K562 (cell line): Measurements from ENCODE around the gene BDH2. TPM values are rescaled to one million over a fixed set of nuclear protein-coding genes. Genes with fewer than 3 reads are reported as not detected.

Experiments
- ADNP ChIP-seq: fragments of 200-800 bp; sonication (Bioruptor generic); IDR thresholded peaks from 2 replicates; pipeline ENCODE4 v1.6.1; 2016; ENCODE audit warnings: missing genetic modification characterization, missing compliant biosample characterization
- BCL6 ChIP-seq: fragments of 250-450 bp; sonication (Bioruptor Pico); IDR thresholded peaks from 2 replicates; pipeline ENCODE4 v1.4.0; 2020
- CBFA2T2 ChIP-seq: fragments of 450-650 bp; conservative IDR thresholded peaks from 2 replicates; pipeline ENCODE4 v1.6.1; 2017; ENCODE audit warnings: mild to moderate bottlenecking
- E2F6 ChIP-seq, 2 experiments: IDR thresholded peaks; 2 replicates each; pipeline ENCODE4 v1.6.1; 2011; ENCODE audit warnings: borderline replicate concordance in 1 of 2, control low read depth in 1 of 2, low read depth in 1 of 2, low read length in 1 of 2, mild to moderate bottlenecking in 1 of 2, mixed read lengths in 1 of 2, moderate library complexity in 1 of 2; ENCODE audit not compliant: insufficient read depth in 1 of 2, insufficient read length in 1 of 2, poor library complexity in 1 of 2, severe bottlenecking in 1 of 2; ENCODE audit errors: extremely low read depth in 1 of 2
- EHMT2 ChIP-seq: fragments of 450-650 bp; IDR thresholded peaks from 2 replicates; pipeline ENCODE4 v1.6.1; 2018; ENCODE audit warnings: antibody characterized with exemption
- FOXK1 ChIP-seq: sonication (generic); formaldehyde crosslinking; IDR thresholded peaks from 2 replicates; pipeline ENCODE4 v1.8.0; 2022; ENCODE audit warnings: missing genetic modification reagents, mild to moderate bottlenecking, borderline replicate concordance
- FUS ChIP-seq: fragments of 200-400 bp; formaldehyde crosslinking; optimal IDR thresholded peaks from 2 replicates; pipeline ENCODE3; 2017; ENCODE audit warnings: low read depth, low read length
- MCM2 ChIP-seq: fragments of 450-650 bp; IDR thresholded peaks from 2 replicates; pipeline ENCODE4 v1.6.1; 2017; ENCODE audit warnings: low read depth, mild to moderate bottlenecking
- MECOM ChIP-seq: fragments of 250-450 bp; sonication (Bioruptor Pico); IDR thresholded peaks from 2 replicates; pipeline ENCODE4 v1.8.0; 2022; ENCODE audit warnings: inconsistent platforms
- MYBL2 ChIP-seq, 2 experiments: fragments of 450-650 bp in 1 of 2; sonication (generic) in 1 of 2; formaldehyde crosslinking in 1 of 2; IDR thresholded peaks; 2 replicates each; pipeline versions ENCODE4 v1.6.1 to v1.8.1; 2017 to 2022; ENCODE audit warnings: borderline replicate concordance in 1 of 2, inconsistent platforms in 1 of 2, low read depth in 1 of 2, mild to moderate bottlenecking in 1 of 2, missing genetic modification reagents in 1 of 2, moderate library complexity in 1 of 2
- NCOA6 ChIP-seq: fragments of 450-650 bp; IDR thresholded peaks from 2 replicates; pipeline ENCODE4 v1.6.1; 2017; ENCODE audit warnings: mild to moderate bottlenecking
- NFE2 ChIP-seq: IDR thresholded peaks from 2 replicates; pipeline ENCODE4 v1.6.1; 2014; ENCODE audit warnings: antibody characterized with exemption, low read depth
- NFRKB ChIP-seq: fragments of 450-650 bp; IDR thresholded peaks from 2 replicates; pipeline ENCODE4 v1.6.1; 2016; ENCODE audit warnings: low read depth
- NFXL1 ChIP-seq: fragments of 450-650 bp; formaldehyde crosslinking; IDR thresholded peaks from 2 replicates; pipeline ENCODE4 v1.4.0; 2021; ENCODE audit warnings: mild to moderate bottlenecking
- PHTF2 ChIP-seq: fragments of 250-450 bp; sonication (Bioruptor Pico); IDR thresholded peaks from 2 replicates; pipeline ENCODE4 v1.5.0; 2021; ENCODE audit warnings: mild to moderate bottlenecking
- PURB ChIP-seq: sonication (generic); formaldehyde crosslinking; IDR thresholded peaks from 2 replicates; pipeline ENCODE4 v1.9.0; 2021; ENCODE audit warnings: low read depth, mild to moderate bottlenecking, missing genetic modification reagents
- SAFB2 ChIP-seq: fragments of 200-400 bp; formaldehyde crosslinking; IDR thresholded peaks from 2 replicates; pipeline ENCODE4 v1.6.1; 2018; ENCODE audit warnings: borderline replicate concordance, low read length, low read depth, moderate library complexity; ENCODE audit not compliant: severe bottlenecking
- TAF7 ChIP-seq: fragments of 450-650 bp; IDR thresholded peaks from 2 replicates; pipeline ENCODE4 v1.6.1; 2016; ENCODE audit warnings: missing genetic modification characterization, missing compliant biosample characterization
- THRA ChIP-seq: fragments of 450-650 bp; IDR thresholded peaks from 2 replicates; pipeline ENCODE4 v1.6.1; 2017; ENCODE audit warnings: mild to moderate bottlenecking, moderate library complexity
- TSC22D4 ChIP-seq: fragments of 450-650 bp; IDR thresholded peaks from 2 replicates; pipeline ENCODE4 v1.6.1; 2016; ENCODE audit warnings: missing genetic modification characterization, missing biosample characterization, control low read depth
- ZNF197 ChIP-seq: fragments of 200-800 bp; sonication (Bioruptor generic); IDR thresholded peaks from 2 replicates; pipeline ENCODE4 v1.6.1; 2016; ENCODE audit warnings: low read depth, missing genetic modification characterization, missing compliant biosample characterization
- ZNF639 ChIP-seq, 2 experiments: fragments of 200-800 bp in 1 of 2; sonication (Bioruptor generic) in 1 of 2; sonication (generic) in 1 of 2; formaldehyde crosslinking in 1 of 2; IDR thresholded peaks in 1 of 2; conservative IDR thresholded peaks in 1 of 2; 2 replicates each; pipeline versions ENCODE4 v1.5.0 to v1.6.1; 2016 to 2020; ENCODE audit warnings: missing compliant biosample characterization in 1 of 2, missing genetic modification characterization in 1 of 2, missing genetic modification reagents in 1 of 2
- polyA plus RNA-seq, 8 experiments: library from polyadenylated mRNA; depleted of rRNA in 4 of 8; stranded (reverse) in 5 of 8; unstranded in 3 of 8; fragments of >200 nt; fragmentation: Nextera tagmentation in 2 of 8; fragmentation: Illumina TruSeq in 1 of 8; extraction: Ambion mirVana in 2 of 8; extraction: Trizol in 1 of 8; gene quantifications; 2 replicates each; pipeline versions ENCODE4 v1.2.1 to v1.2.3, GENCODE V29; 2011 to 2014; ENCODE audit warnings: inconsistent platforms in 1 of 8, missing spikeins in 1 of 8
- total RNA-seq, 7 experiments: library from RNA; depleted of rRNA in 6 of 7; stranded (reverse); fragments of >200 nt in 6 of 7; fragmentation: Illumina TruSeq in 2 of 7; extraction: Trizol in 2 of 7; gene quantifications; 2 replicates each; pipeline versions ENCODE4 v1.2.1 to v1.2.3, GENCODE V29; 2011 to 2021; ENCODE audit warnings: low replicate concordance in 1 of 7

BDH2 gene
- total and polyA plus RNA-seq, 9 of the 15 experiments (the other 6 are each of a cell fraction or from before 2014, with no cell fraction given) = 4.9 to 17.9 (median 9.1) TPM

GRCh38 chr4:103075894-103076746, 23.5 kb downstream of the BDH2 start (continued):
- TF ChIP-seq ZNF197 (CRISPR knock-in tag) = no peak
- TF ChIP-seq CBFA2T2 = 0 out of 2 replicates have a peak, but pooled peaks have one; percentile 4
- TF ChIP-seq THRA = no peak
- TF ChIP-seq ADNP = no peak
- TF ChIP-seq MCM2 = no peak
- TF ChIP-seq BCL6 (CRISPR knock-in tag) = no peak
- no peak for TF ChIP-seq NFXL1 (CRISPR knock-in tag)
- no peak for TF ChIP-seq PHTF2 (CRISPR knock-in tag)
- TF ChIP-seq FUS = peak; percentile 80
- peak; percentile 30; the same call in 1 of the 2 replicates for TF ChIP-seq NFRKB
- TF ChIP-seq TSC22D4 (tag) = no peak
- no peak for TF ChIP-seq NFE2
- no peak for TF ChIP-seq SAFB2
- TF ChIP-seq TAF7 (tag) = no peak; the same call in 1 of the 2 replicates
- peak; percentile 20; the same call in 1 of the 2 replicates for TF ChIP-seq MYBL2 (IDR thresholded peaks at IDR 0.05; ENCODE audit: low read depth)
- TF ChIP-seq MYBL2 (CRISPR knock-in tag; IDR thresholded peaks at IDR 0.05; ENCODE audit: borderline replicate concordance) = no peak
- TF ChIP-seq NCOA6 = no peak
- TF ChIP-seq PURB = no peak
- TF ChIP-seq EHMT2 = no peak
- no peak for TF ChIP-seq ZNF639 (CRISPR knock-in tag; conservative IDR thresholded peaks at IDR 0.05 in 1 of 2, IDR thresholded peaks at IDR 0.05 in 1 of 2)
- 0 out of 2 replicates have a peak, but pooled peaks have one; percentile 30 for TF ChIP-seq MECOM (CRISPR knock-in tag)
- peak; percentile 86 for TF ChIP-seq FOXK1
- TF ChIP-seq E2F6 (IDR thresholded peaks at IDR 0.05; ENCODE audit: borderline replicate concordance in 1 of 2, extremely low read depth in 1 of 2, insufficient read depth in 1 of 2, insufficient read length in 1 of 2, low read depth in 1 of 2, low read length in 1 of 2, poor library complexity in 1 of 2, severe bottlenecking in 1 of 2) = peak; percentile 94 to 95
